ENCODE results near the gene CACNG6.
"Not testable (repeated sequence)": the region's sequence is repeated elsewhere in the genome, so short reads cannot be mapped to it uniquely, and the experiment has no call there.

Gene CACNG6

GRCh38 chr19:54002495-54003315 is 11.3 kb downstream of the CACNG6 start:
- DNase-seq, result no peak

GRCh38 chr19:54009440-54009839 is 18.0 kb downstream of the CACNG6 start:
- DNase-seq, result no peak

GRCh38 chr19:54010474-54010873 is 19.0 kb downstream of the CACNG6 start:
- no peak for DNase-seq

GRCh38 chr19:54011507-54012211 is 20.2 kb downstream of the CACNG6 start:
- no peak for DNase-seq

- no peak for DNase-seq
These were observed 22.4 kb downstream of the CACNG6 start for GRCh38 chr19:54013866-54014265.

GRCh38 chr19:54014920-54015560 is 23.6 kb downstream of the CACNG6 start:
- DNase-seq, result no peak

GRCh38 chr19:54017261-54017660 is 25.8 kb downstream of the CACNG6 start:
- peak in 1 of 2 experiments; percentile 9 for DNase-seq

GRCh38 chr19:54021363-54021762 is 29.9 kb downstream of the CACNG6 start:
- DNase-seq, result no peak

GRCh38 chr19:54021932-54022331 is 30.5 kb downstream of the CACNG6 start:
- DNase-seq, result no peak

GRCh38 chr19:54023191-54023590 is 31.8 kb downstream of the CACNG6 start:
- DNase-seq, result no peak

GRCh38 chr19:54024660-54025059 is 33.2 kb downstream of the CACNG6 start:
- no peak for DNase-seq

GRCh38 chr19:54026656-54027055 is 35.2 kb downstream of the CACNG6 start:
- DNase-seq, result no peak

- no peak for DNase-seq
These were observed 37.9 kb downstream of the CACNG6 start for GRCh38 chr19:54029301-54029700.

GRCh38 chr19:54029930-54030490 is 38.6 kb downstream of the CACNG6 start:
- DNase-seq, result peak; percentile 19 to 62

- DNase-seq, result no peak
These were observed 39.6 kb downstream of the CACNG6 start for GRCh38 chr19:54030895-54031586.

- no peak for DNase-seq
These were observed 44.1 kb downstream of the CACNG6 start for GRCh38 chr19:54035215-54036178.

GRCh38 chr19:54036542-54036941 is 45.1 kb downstream of the CACNG6 start:
- DNase-seq, result not testable (repeated sequence)

- no peak for DNase-seq
These were observed 48.6 kb downstream of the CACNG6 start for GRCh38 chr19:54040003-54040402.

GRCh38 chr19:54041969-54042606 is 50.7 kb downstream of the CACNG6 start:
- DNase-seq, result no peak

GRCh38 chr19:54042989-54043388 is 51.6 kb downstream of the CACNG6 start:
- DNase-seq, result no peak

GRCh38 chr19:54045771-54046170 is 54.3 kb downstream of the CACNG6 start:
- no peak for DNase-seq
